Smooth muscle cell (in vitro differentiated cells): Measurements from ENCODE around the gene GRIA3. TPM values are rescaled to one million over a fixed set of nuclear protein-coding genes. Genes with fewer than 3 reads are reported as not detected.

Source experiments
- DNase-seq: peaks from one replicate; lab custom pipeline; 2025; ENCODE audit not compliant: unreplicated experiment; lab: John Stamatoyannopoulos, UW
- H2AFZ ChIP-seq: fragments of 200-600 bp; sonication (generic); 2 replicates; pipeline ENCODE4 v1.6.0; 2016; ENCODE audit warnings: antibody characterized with exemption, low read depth, mild to moderate bottlenecking
- H3F3A ChIP-seq: fragments of 200-600 bp; sonication (generic); 2 replicates; pipeline ENCODE4 v1.6.0; 2017; ENCODE audit warnings: antibody characterized with exemption, low read depth
- H3K27ac ChIP-seq: fragments of 200-600 bp; sonication (generic); 2 replicates; pipeline ENCODE4 v1.5.1; 2016; ENCODE audit warnings: low read depth, mild to moderate bottlenecking
- H3K27me3 ChIP-seq: fragments of 200-600 bp; sonication (generic); 2 replicates; pipeline ENCODE4 v1.6.1; 2016; ENCODE audit warnings: low read depth, mild to moderate bottlenecking
- H3K36me3 ChIP-seq: fragments of 200-600 bp; sonication (generic); 2 replicates; pipeline ENCODE4 v1.5.1; 2016; ENCODE audit warnings: low read depth
- H3K4me1 ChIP-seq: fragments of 200-600 bp; sonication (generic); 2 replicates; pipeline ENCODE4 v1.5.1; 2016; ENCODE audit warnings: low read depth
- H3K4me2 ChIP-seq: fragments of 200-600 bp; sonication (generic); 2 replicates; pipeline ENCODE4 v1.6.0; 2016; ENCODE audit warnings: mild to moderate bottlenecking
- H3K4me3 ChIP-seq: fragments of 200-600 bp; sonication (generic); 2 replicates; pipeline ENCODE4 v1.5.1; 2016; ENCODE audit warnings: mild to moderate bottlenecking
- H3K79me2 ChIP-seq: fragments of 200-600 bp; sonication (generic); 2 replicates; pipeline ENCODE4 v1.6.0; 2016; ENCODE audit warnings: low read depth, mild to moderate bottlenecking
- H3K9ac ChIP-seq: fragments of 200-600 bp; sonication (generic); 2 replicates; pipeline ENCODE4 v1.6.0; 2016; ENCODE audit warnings: low read depth
- H3K9me3 ChIP-seq: fragments of 200-600 bp; sonication (generic); replicated peaks from 2 replicates; pipeline ENCODE4 v1.5.1; 2016; ENCODE audit warnings: low read depth
- H4K20me1 ChIP-seq: fragments of 200-600 bp; sonication (generic); 2 replicates; pipeline ENCODE4 v1.6.0; 2016; ENCODE audit warnings: low read depth
- CTCF ChIP-seq: fragments of 200-600 bp; sonication (generic); IDR thresholded peaks from 2 replicates; pipeline ENCODE4 v1.5.1; 2017; ENCODE audit warnings: borderline replicate concordance, mild to moderate bottlenecking, antibody characterized with exemption; ENCODE audit not compliant: insufficient read depth, poor library complexity, severe bottlenecking
- WGBS: methylation state at CpG from one replicate; pipeline ENCODE4 v1.1.7; 2016; ENCODE audit warnings: low lambda C conversion rate; 5-methylcytosine and 5-hydroxymethylcytosine counted together
- polyA plus RNA-seq: library from polyadenylated mRNA; unstranded; fragments of >200 nt; fragmentation: Nextera tagmentation; extraction: Ambion mirVana; gene quantifications from 2 replicates; pipeline ENCODE4 v1.2.1, GENCODE V29; 2016
- total RNA-seq: library from RNA; depleted of rRNA; stranded (reverse); fragments of >200 nt; gene quantifications from 2 replicates; pipeline ENCODE4 v1.2.3, GENCODE V29; 2014

The GRIA3 gene
- total and polyA plus RNA-seq, 2 experiments from 2014 or later = 7.2 to 12.7 TPM

DNA sequence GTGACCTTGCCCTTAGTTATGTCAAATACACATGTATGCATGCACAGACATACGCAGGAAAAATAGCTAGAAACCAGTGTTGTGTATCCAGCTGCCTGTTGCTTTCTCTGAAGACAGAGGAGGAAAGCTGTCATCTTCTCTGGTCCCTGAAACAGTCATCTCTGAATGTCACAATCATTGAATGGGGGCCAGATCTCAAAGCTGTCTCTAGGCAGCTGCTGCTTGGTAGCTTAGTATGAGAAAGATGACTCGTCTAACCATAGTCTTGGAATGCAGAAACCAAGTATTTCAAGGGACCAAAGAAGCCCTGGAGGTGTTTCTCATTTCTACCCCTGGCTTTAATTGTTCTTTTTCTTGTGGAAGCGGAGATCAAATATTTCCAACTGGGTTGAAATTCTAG lies 4.0 kb downstream of the GRIA3 start:
- Histone ChIP-seq H3K4me2 (no peak overlapping the region), H3K79me2 (no peaks in the 10 kb centered on the region), H3K36me3 (no peaks in the 10 kb centered on the region), H3K9me3 (no peaks in the 10 kb centered on the region), H3K27ac (no peak overlapping the region), H3K4me1 (peaks cover 3% of the 10 kb centered on the region), H3F3A (no peaks in the 10 kb centered on the region), H3K9ac (no peak overlapping the region), H3K27me3 (no peaks in the 10 kb centered on the region), H4K20me1 (no peaks in the 10 kb centered on the region), H3K4me3 (no peak overlapping the region), H2AFZ (no peak overlapping the region)
- no peak for DNase-seq
- no peak for TF ChIP-seq CTCF
- WGBS = 59% methylated on average over 3 of the region's 3 CpGs

- H3K4me3 ChIP-seq = no peak overlapping the region
- H3K4me1 ChIP-seq = peaks cover 3% of the 10 kb centered on the region
- no peak overlapping the region for H2AFZ ChIP-seq
- H3F3A ChIP-seq = no peaks in the 10 kb centered on the region
- H3K27ac ChIP-seq = no peak overlapping the region
- no peak overlapping the region for H3K4me2 ChIP-seq
- no peaks in the 10 kb centered on the region for H4K20me1 ChIP-seq
- 77% methylated on average over 8 of the region's 8 CpGs for WGBS
- H3K27me3 ChIP-seq = no peaks in the 10 kb centered on the region
- H3K9me3 ChIP-seq = peaks cover 5% of the 10 kb centered on the region
- no peak for TF ChIP-seq CTCF
- no peak for DNase-seq
- H3K79me2 ChIP-seq = no peaks in the 10 kb centered on the region
- H3K9ac ChIP-seq = no peak overlapping the region
- H3K36me3 ChIP-seq = no peaks in the 10 kb centered on the region
Measured at GRCh38 chrX:123189338-123189737, 5.3 kb downstream of the GRIA3 start.

GRCh38 chrX:123190096-123190495 lies 6.0 kb downstream of the GRIA3 start:
- no peaks in the 10 kb centered on the region for H3K27me3 ChIP-seq
- no peaks in the 10 kb centered on the region for H4K20me1 ChIP-seq
- WGBS = 70% methylated on average over 6 of the region's 6 CpGs
- no peak overlapping the region for H3K4me3 ChIP-seq
- H3K9me3 ChIP-seq = peaks cover 5% of the 10 kb centered on the region
- no peaks in the 10 kb centered on the region for H3F3A ChIP-seq
- peaks cover 3% of the 10 kb centered on the region for H3K4me1 ChIP-seq
- H3K4me2 ChIP-seq = no peak overlapping the region
- TF ChIP-seq CTCF = no peak
- H3K79me2 ChIP-seq = no peaks in the 10 kb centered on the region
- no peaks in the 10 kb centered on the region for H3K36me3 ChIP-seq
- DNase-seq = no peak
- H2AFZ ChIP-seq = no peak overlapping the region
- H3K9ac ChIP-seq = no peak overlapping the region
- H3K27ac ChIP-seq = no peak overlapping the region

GRCh38 chrX:123193101-123193500 lies 9.0 kb downstream of the GRIA3 start:
- H3K4me1 ChIP-seq = no peaks in the 10 kb centered on the region
- no peaks in the 10 kb centered on the region for H3K79me2 ChIP-seq
- H3K9me3 ChIP-seq = peaks cover 5% of the 10 kb centered on the region
- no peak overlapping the region for H2AFZ ChIP-seq
- H3K4me2 ChIP-seq = no peak overlapping the region
- no peak for TF ChIP-seq CTCF
- H3F3A ChIP-seq = no peaks in the 10 kb centered on the region
- no peak overlapping the region for H3K4me3 ChIP-seq
- WGBS = 74% methylated on average over 4 of the region's 4 CpGs
- H3K9ac ChIP-seq = no peak overlapping the region
- no peak for DNase-seq
- H4K20me1 ChIP-seq = no peaks in the 10 kb centered on the region
- H3K27ac ChIP-seq = no peak overlapping the region
- H3K27me3 ChIP-seq = no peaks in the 10 kb centered on the region
- H3K36me3 ChIP-seq = no peaks in the 10 kb centered on the region
